Skeletal muscle tissue (tissue), 4 donors: ENCODE results near the gene G0S2. TPM values are rescaled to one million over a fixed set of nuclear protein-coding genes. Genes with fewer than 3 reads are reported as not detected.
A peak's percentile ranks its signal among the peaks of the same experiment; 100 is the strongest.

Experiments used
- H3K27ac ChIP-seq: one replicate; pipeline ENCODE4 v1.7.0; 2013; ENCODE audit warnings: mild to moderate bottlenecking, low read depth, low read length, inconsistent platforms
- H3K27me3 ChIP-seq, 3 donors: one replicate each; pipeline ENCODE4 v1.7.0; 2013; ENCODE audit warnings: low read length in 3 of 3; ENCODE audit not compliant: control insufficient read depth in 3 of 3, insufficient read depth in 3 of 3
- H3K36me3 ChIP-seq, 3 donors: one replicate each; pipeline ENCODE4 v1.7.0; 2013; ENCODE audit warnings: low read length in 3 of 3; ENCODE audit not compliant: control insufficient read depth in 3 of 3, insufficient read depth in 3 of 3
- H3K4me1 ChIP-seq, 3 donors: one replicate each; pipeline ENCODE4 v1.7.0; 2013; ENCODE audit warnings: low read length in 3 of 3, mild to moderate bottlenecking in 3 of 3; ENCODE audit not compliant: control insufficient read depth in 3 of 3, insufficient read depth in 3 of 3
- H3K4me3 ChIP-seq, 3 donors: one replicate each; pipeline ENCODE4 v1.7.0; 2013; ENCODE audit warnings: low read length in 3 of 3
- H3K9ac ChIP-seq, 3 donors: one replicate each; pipeline ENCODE4 v1.7.0; 2013; ENCODE audit warnings: low read length in 3 of 3, mild to moderate bottlenecking in 3 of 3, moderate library complexity in 2 of 3, low read depth in 1 of 3
- H3K9me3 ChIP-seq, 3 donors: one replicate each; pipeline ENCODE4 v1.7.0; 2013; ENCODE audit warnings: low read length in 3 of 3; ENCODE audit not compliant: control insufficient read depth in 3 of 3
- total RNA-seq: library from RNA; depleted of rRNA; stranded (reverse); fragments of >200 nt; gene quantifications from one replicate; pipeline ENCODE4 v1.2.3, GENCODE V29; 2014
- donor health status: Osteomylitis.

Gene G0S2
- total RNA-seq, 1 donor from 2014 or later, result 78.8 TPM

GRCh38 chr1:209675565-209676154 lies 448 bp downstream of the G0S2 start:
- Histone ChIP-seq H3K4me3 (peak overlapping the region; percentile 79 to 93 (median 90)), H3K9me3 (no peaks in the 10 kb centered on the region), H3K9ac (peak overlapping the region; percentile 79 to 96 (median 91)), H3K27me3 (no peaks in the 10 kb centered on the region), H3K4me1 (peaks cover 30 to 54% (median 40%) of the 10 kb centered on the region in 3 donors), H3K27ac (peak overlapping the region; percentile 92), H3K36me3 (peaks cover 0 to 6% (median 4%) of the 10 kb centered on the region in 3 donors)

DNA sequence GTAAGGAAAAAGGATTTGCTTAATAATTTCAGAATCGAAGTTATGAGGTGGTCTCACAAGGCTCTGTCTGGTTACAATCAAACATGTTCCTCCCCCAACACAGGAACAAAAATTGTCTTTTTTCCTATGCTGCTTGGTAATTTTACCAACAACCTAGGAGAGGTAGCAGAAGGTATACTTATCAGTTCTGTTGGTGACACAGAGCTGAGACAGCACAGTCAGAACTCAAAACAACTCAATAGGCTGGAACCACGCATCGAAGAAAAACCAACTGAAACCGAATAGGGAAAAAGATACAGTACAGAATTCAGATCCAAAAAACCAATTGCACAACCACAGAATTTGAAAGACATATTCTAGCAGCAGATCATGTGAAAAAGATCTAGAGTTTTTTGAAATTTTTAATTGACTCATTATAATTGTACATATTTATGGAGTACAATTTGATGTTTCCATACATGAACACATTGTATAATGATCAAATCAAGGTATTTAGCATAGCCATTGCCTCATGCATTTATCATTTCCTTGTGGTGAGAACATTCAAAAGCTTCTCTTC lies 3.8 kb downstream of the G0S2 start:
- Histone ChIP-seq H3K4me3 (no peak overlapping the region), H3K4me1 (peaks cover 6 to 26% (median 13%) of the 10 kb centered on the region in 3 donors), H3K27ac (no peak overlapping the region), H3K9ac (no peak overlapping the region), H3K9me3 (no peaks in the 10 kb centered on the region), H3K27me3 (no peaks in the 10 kb centered on the region), H3K36me3 (peaks cover 0 to 6% (median 4%) of the 10 kb centered on the region in 3 donors)

DNA sequence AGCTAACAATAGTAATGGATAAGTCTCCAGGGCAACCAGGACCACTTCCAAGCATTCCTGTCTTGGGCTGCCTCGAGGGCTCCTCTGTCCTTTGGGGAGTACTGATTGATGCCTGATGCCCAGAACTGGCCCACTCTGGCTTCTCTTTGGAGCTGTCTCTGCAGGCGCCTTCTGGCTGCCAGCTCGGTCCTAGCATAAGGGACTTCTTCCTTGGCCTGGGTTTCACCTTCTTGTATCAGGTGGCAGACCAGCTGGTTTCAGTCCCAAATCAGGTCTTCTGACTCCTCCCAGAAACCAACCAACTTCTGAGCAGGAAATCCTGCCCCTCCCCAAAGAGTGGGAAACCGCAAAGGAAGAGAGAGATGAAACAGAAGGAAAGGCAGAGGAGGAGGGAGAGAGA lies 10.6 kb downstream of the G0S2 start:
- no peak overlapping the region for H3K27ac ChIP-seq
- H3K4me3 ChIP-seq, result no peak overlapping the region
- H3K36me3 ChIP-seq, result no peaks in the 10 kb centered on the region
- no peaks in the 10 kb centered on the region for H3K9me3 ChIP-seq
- no peaks in the 10 kb centered on the region for H3K27me3 ChIP-seq
- peaks cover 0 to 15% (median 9%) of the 10 kb centered on the region in 3 donors for H3K4me1 ChIP-seq
- H3K9ac ChIP-seq, result no peak overlapping the region

DNA sequence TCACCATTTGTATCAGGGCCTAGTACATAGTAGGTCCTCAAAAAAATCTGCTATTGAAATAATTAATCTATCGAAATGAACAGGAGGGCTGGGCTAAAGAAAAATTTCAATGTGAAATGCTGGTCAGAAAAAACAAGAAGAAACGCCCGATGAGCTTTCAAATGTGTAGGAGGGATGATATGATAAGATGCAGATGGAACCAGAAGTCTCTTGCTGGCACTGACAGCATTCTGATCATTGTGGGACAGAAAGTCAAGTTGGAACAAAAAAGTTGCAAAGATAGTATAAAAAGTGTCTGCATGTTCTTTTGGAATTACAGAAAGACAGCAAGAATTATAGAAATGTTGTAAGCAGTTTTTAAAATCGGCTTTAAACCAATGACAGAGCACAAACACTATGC lies 11.1 kb downstream of the G0S2 start:
- Histone ChIP-seq H3K4me1 (peaks cover 0 to 15% (median 9%) of the 10 kb centered on the region in 3 donors), H3K4me3 (no peak overlapping the region), H3K9ac (no peak overlapping the region), H3K27me3 (no peaks in the 10 kb centered on the region), H3K9me3 (no peaks in the 10 kb centered on the region), H3K27ac (no peak overlapping the region), H3K36me3 (no peaks in the 10 kb centered on the region)

- Histone ChIP-seq H3K27ac (no peak overlapping the region), H3K4me1 (peaks cover 0 to 19% (median 9%) of the 10 kb centered on the region in 3 donors), H3K27me3 (no peaks in the 10 kb centered on the region)
Observed at GRCh38 chr1:209688746-209689234, 13.6 kb downstream of the G0S2 start.

GRCh38 chr1:209689477-209689876 lies 14.3 kb downstream of the G0S2 start:
- Histone ChIP-seq H3K27ac (no peak overlapping the region), H3K9ac (no peak overlapping the region), H3K9me3 (no peaks in the 10 kb centered on the region), H3K36me3 (no peaks in the 10 kb centered on the region), H3K4me1 (peaks cover 0 to 19% (median 9%) of the 10 kb centered on the region in 3 donors), H3K4me3 (no peak overlapping the region), H3K27me3 (no peaks in the 10 kb centered on the region)

More at GRCh38 chr1:209688746-209689234, 13.6 kb downstream of the G0S2 start:
- Histone ChIP-seq H3K36me3 (no peaks in the 10 kb centered on the region), H3K9me3 (no peaks in the 10 kb centered on the region), H3K4me3 (no peak overlapping the region), H3K9ac (no peak overlapping the region)

DNA sequence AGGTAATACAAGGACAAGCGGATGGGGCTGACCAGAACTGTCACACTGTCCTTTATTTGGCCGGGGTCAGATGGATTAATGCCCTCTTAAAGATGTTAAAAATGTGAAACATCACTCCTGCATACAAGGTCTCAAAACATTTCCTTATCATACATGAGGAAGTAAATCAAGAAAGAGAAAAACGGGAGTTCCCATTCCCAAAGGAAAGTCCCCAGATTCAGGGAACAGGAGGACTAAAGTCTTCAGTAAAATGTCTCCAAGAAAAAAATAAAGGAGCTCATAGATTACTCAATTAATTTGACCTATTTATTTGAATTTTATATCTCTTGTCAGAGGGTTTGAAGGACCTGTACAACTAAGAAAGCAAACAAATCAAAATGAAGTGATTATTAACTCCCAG lies 16.0 kb downstream of the G0S2 start:
- Histone ChIP-seq H3K27me3 (no peaks in the 10 kb centered on the region), H3K4me3 (no peak overlapping the region), H3K4me1 (peaks cover 0 to 14% (median 9%) of the 10 kb centered on the region in 3 donors), H3K9ac (no peak overlapping the region), H3K27ac (no peak overlapping the region), H3K36me3 (no peaks in the 10 kb centered on the region), H3K9me3 (no peaks in the 10 kb centered on the region)

GRCh38 chr1:209692296-209692695 lies 17.1 kb downstream of the G0S2 start:
- Histone ChIP-seq H3K4me1 (peaks cover 0 to 14% (median 9%) of the 10 kb centered on the region in 3 donors), H3K27me3 (no peaks in the 10 kb centered on the region), H3K9me3 (no peaks in the 10 kb centered on the region), H3K27ac (no peak overlapping the region), H3K4me3 (no peak overlapping the region), H3K36me3 (no peaks in the 10 kb centered on the region), H3K9ac (no peak overlapping the region)

DNA sequence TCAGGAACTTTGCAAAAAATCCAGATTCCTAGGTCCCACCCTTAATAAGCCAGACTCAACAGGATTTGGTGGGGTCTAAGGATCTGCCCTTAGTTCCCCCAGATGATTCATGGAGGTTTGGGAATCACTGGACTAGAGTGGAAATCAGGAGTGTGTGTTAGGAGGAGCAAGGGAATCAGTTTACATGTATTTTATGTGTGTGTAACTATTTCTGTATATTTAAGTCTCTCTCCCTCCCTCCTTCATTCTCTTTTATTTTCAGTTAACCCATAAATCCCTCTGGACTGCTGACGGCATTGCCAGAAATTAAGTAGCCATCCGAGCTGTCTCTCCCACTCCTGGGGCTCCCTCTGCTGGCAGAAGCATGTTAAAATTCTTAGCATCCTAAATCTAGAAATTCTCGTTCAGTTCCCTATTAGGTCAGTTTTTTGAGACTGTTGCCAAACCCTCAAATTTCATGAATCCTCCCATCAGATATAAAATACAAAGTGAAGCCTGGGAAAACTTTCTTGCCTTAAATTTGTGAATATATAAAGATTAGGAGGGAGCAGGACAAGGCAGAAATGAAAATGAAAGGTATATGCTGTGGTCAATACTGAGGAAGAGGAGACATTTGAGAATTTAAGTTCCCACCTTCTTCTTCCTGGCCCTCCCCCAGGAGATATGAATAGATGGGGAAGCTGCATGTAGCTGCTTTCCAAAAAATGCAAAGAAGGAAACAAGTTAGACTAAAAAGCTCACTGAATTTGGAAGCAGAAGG lies 17.7 kb downstream of the G0S2 start:
- H3K27ac ChIP-seq, result no peak overlapping the region
- no peak overlapping the region for H3K9ac ChIP-seq

DNA sequence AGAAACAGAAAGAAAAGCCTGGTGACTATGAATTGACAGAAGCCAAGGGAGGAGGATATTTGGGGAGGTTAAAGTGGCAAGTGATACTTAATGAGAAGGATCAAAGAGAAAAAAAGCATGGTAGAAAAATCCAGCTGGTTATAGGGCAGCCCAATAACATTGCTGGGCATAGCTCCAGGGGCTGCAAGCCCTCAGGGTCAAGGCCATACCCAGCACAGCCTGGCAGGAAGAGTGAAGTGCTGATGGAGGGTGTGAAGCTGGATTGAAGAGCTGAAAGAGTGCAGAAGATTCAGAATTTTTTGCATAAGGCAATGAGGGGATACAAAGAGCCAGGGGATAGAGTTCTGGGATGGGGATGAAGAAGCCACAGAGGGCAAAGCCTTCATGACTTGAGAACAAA lies 21.5 kb downstream of the G0S2 start:
- H3K9me3 ChIP-seq, result no peaks in the 10 kb centered on the region
- no peaks in the 10 kb centered on the region for H3K27me3 ChIP-seq
- no peaks in the 10 kb centered on the region for H3K36me3 ChIP-seq
- no peak overlapping the region for H3K9ac ChIP-seq
- H3K4me3 ChIP-seq, result no peak overlapping the region
- no peak overlapping the region for H3K27ac ChIP-seq
- peaks cover 0 to 3% (median 0%) of the 10 kb centered on the region in 3 donors for H3K4me1 ChIP-seq

More for the DNA sequence above, 17.7 kb downstream of the G0S2 start:
- Histone ChIP-seq H3K27me3 (no peaks in the 10 kb centered on the region), H3K4me1 (peaks cover 0 to 12% (median 9%) of the 10 kb centered on the region in 3 donors), H3K4me3 (no peak overlapping the region), H3K9me3 (no peaks in the 10 kb centered on the region), H3K36me3 (no peaks in the 10 kb centered on the region)
